Measurements from ENCODE around the gene SBNO2. TPM values are rescaled to one million over a fixed set of nuclear protein-coding genes. Genes with fewer than 3 reads are reported as not detected.

The SBNO2 gene
- total and polyA plus RNA-seq, 9 of the 15 experiments (the other 6 are each of a cell fraction or from before 2014, with no cell fraction given), result 0.01 to 46.2 (median 6.7) TPM

DNA sequence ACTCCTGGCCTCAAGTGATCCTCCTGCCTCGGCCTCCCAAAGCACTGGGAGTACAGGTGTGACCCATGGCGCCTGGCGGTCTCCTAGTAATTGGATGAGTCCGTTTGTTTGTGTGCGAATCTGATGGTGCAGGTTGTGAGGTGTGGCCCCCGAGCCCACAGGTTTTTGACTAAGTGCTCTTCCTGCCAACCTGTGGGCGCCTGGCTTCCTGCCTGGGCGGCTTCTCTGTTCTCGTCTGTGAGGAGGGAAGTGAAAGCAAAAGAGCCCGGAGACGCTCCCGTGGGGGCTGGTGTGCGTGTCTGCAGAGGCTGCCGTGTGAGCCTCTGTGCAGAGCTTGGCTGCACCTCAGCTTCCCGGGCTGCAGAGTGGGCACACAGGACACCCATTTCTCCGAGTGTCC lies 97.1 kb downstream of the SBNO2 start:
- Histone ChIP-seq H3K9ac (ENCODE audit: insufficient read depth in 1 of 2, low read depth in 2 of 2, low read length in 2 of 2) (peak overlapping the region in 1 of 2 experiments; percentile 35; a peak in 1 of 4 replicates), H3K9me3 (replicated peaks; ENCODE audit: control insufficient read depth, insufficient read depth, low read depth, low read length) (no peaks in the 10 kb centered on the region), H4K20me1 (replicated peaks; ENCODE audit: control insufficient read depth, insufficient read depth, low read length) (0 out of 2 replicates have a peak, but pooled peaks cover 3% of the 10 kb centered on the region), H3K9me1 (ENCODE audit: control insufficient read depth, insufficient read depth, low read length) (no peaks in the 10 kb centered on the region), H3K4me3 (no peak overlapping the region), H3K27me3 (ENCODE audit: control insufficient read depth in 2 of 2, insufficient read depth in 2 of 2, low read length in 2 of 2) (no peaks in the 10 kb centered on the region), H3K4me2 (ENCODE audit: insufficient read depth, low read length) (no peak overlapping the region), H3K27ac (ENCODE audit: extremely low read depth, low read depth, low read length) (no peak overlapping the region), H2AFZ (ENCODE audit: low read depth, low read length) (no peak overlapping the region), H3K4me1 (replicated peaks in 1 of 2; ENCODE audit: control insufficient read depth in 2 of 2, insufficient read depth in 2 of 2, low read length in 2 of 2) (peaks cover 32 to 75% of the 10 kb centered on the region in 2 experiments), H3K79me2 (ENCODE audit: control insufficient read depth, insufficient read depth, low read length) (no peaks in the 10 kb centered on the region), H3K36me3 (ENCODE audit: control insufficient read depth, insufficient read depth, low read length) (no peaks in the 10 kb centered on the region; the same call in 2 of the 3 replicates)
- BruUV-seq (replicated peaks), result no TSS peak
- 81% methylated on average over 15 of the region's 16 CpGs for WGBS (ENCODE audit: insufficient coverage, low coverage, missing lambda C conversion rate)
- POLR2A ChIA-PET, result interaction anchor here (1.3 kb wide), 1 partner anchor 17 kb away, joined by 3 read pairs; no protein-coding TSS in a partner anchor
- intact Hi-C loops (cut with micrococcal nuclease) (no loop called here), in situ Hi-C loops (cut with MboI) (no loop called here)
- DNase-seq (ENCODE audit: extremely low read depth in 1 of 4, low spot score in 3 of 4), result no peak
- CTCF ChIA-PET (ENCODE audit: low intra/inter-chr PET ratio), result no interaction called here
- no peak for TF ChIP-seq TEAD2 (tag; IDR thresholded peaks at IDR 0.05)
- peak; percentile 42; the same call in 1 of the 2 replicates for TF ChIP-seq ZBTB33 (CRISPR knock-in tag; IDR thresholded peaks at IDR 0.05)
- no peak for FAIRE-seq
- ATAC-seq, result no peak

DNA sequence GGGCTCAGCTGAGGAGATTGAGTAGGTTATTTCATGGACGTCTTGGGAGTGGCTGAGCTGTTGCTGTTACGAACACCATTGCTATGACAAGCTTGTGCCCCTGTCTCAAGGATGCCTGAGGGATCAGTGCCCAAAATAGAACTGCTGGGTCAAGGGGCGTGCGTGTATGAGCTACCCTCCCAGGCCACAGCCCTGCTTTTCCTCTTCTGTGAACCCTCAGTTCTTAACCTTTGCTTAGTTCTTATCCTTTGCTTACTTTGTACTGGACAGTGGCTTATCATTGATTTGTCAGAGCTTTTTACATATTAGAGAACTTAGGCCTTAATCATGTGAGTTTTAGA lies 98.1 kb downstream of the SBNO2 start:
- in situ Hi-C loops (cut with MboI) (no loop called here), intact Hi-C loops (cut with micrococcal nuclease) (no loop called here)
- ChIA-PET CTCF (ENCODE audit: low intra/inter-chr PET ratio) (no interaction called here), POLR2A (interaction anchor here (1.2 to 2.1 kb wide), 8 partner anchors 9 to 193 kb away, joined by 3 to 11 read pairs (median 4); partner anchors contain the start of genes ARHGAP45, CIRBP and GPX4)
- Histone ChIP-seq H3K27ac (ENCODE audit: extremely low read depth, low read depth, low read length) (peak overlapping the region; percentile 78), H3K4me1 (replicated peaks in 1 of 2; ENCODE audit: control insufficient read depth in 2 of 2, insufficient read depth in 2 of 2, low read length in 2 of 2) (peaks cover 32 to 74% of the 10 kb centered on the region in 2 experiments), H3K9me1 (ENCODE audit: control insufficient read depth, insufficient read depth, low read length) (no peaks in the 10 kb centered on the region), H3K9me3 (replicated peaks; ENCODE audit: control insufficient read depth, insufficient read depth, low read depth, low read length) (no peaks in the 10 kb centered on the region), H4K20me1 (replicated peaks; ENCODE audit: control insufficient read depth, insufficient read depth, low read length) (0 out of 2 replicates have a peak, but pooled peaks cover 3% of the 10 kb centered on the region), H3K36me3 (ENCODE audit: control insufficient read depth, insufficient read depth, low read length) (no peaks in the 10 kb centered on the region), H3K9ac (ENCODE audit: insufficient read depth in 1 of 2, low read depth in 2 of 2, low read length in 2 of 2) (peak overlapping the region in 1 of 2 experiments; percentile 50; a peak in 2 of 4 replicates), H3K4me2 (ENCODE audit: insufficient read depth, low read length) (peak overlapping the region; percentile 82), H3K27me3 (ENCODE audit: control insufficient read depth in 2 of 2, insufficient read depth in 2 of 2, low read length in 2 of 2) (no peaks in the 10 kb centered on the region), H3K4me3 (no peak overlapping the region), H3K79me2 (ENCODE audit: control insufficient read depth, insufficient read depth, low read length) (no peaks in the 10 kb centered on the region), H2AFZ (ENCODE audit: low read depth, low read length) (peak overlapping the region; percentile 37)
- 72% methylated on average over 4 of the region's 4 CpGs for WGBS (ENCODE audit: insufficient coverage, low coverage, missing lambda C conversion rate)
- no TSS peak for BruUV-seq (replicated peaks)
- ATAC-seq (no peak), DNase-seq (ENCODE audit: extremely low read depth in 1 of 4, low spot score in 3 of 4) (no peak), FAIRE-seq (no peak)
- no peak for TF ChIP-seq NR2C1 (IDR thresholded peaks at IDR 0.05)
- no peak for TF ChIP-seq NR2C1 (tag; IDR thresholded peaks at IDR 0.05)
- TF ChIP-seq, protein P1, sequence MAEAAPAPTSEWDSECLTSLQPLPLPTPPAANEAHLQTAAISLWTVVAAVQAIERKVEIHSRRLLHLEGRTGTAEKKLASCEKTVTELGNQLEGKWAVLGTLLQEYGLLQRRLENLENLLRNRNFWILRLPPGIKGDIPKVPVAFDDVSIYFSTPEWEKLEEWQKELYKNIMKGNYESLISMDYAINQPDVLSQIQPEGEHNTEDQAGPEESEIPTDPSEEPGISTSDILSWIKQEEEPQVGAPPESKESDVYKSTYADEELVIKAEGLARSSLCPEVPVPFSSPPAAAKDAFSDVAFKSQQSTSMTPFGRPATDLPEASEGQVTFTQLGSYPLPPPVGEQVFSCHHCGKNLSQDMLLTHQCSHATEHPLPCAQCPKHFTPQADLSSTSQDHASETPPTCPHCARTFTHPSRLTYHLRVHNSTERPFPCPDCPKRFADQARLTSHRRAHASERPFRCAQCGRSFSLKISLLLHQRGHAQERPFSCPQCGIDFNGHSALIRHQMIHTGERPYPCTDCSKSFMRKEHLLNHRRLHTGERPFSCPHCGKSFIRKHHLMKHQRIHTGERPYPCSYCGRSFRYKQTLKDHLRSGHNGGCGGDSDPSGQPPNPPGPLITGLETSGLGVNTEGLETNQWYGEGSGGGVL (CRISPR knock-in tag; IDR thresholded peaks at IDR 0.05), result no peak
- no peak for TF ChIP-seq RAD21 (CRISPR knock-in tag; conservative IDR thresholded peaks at IDR 0.05 in 1 of 2, IDR thresholded peaks at IDR 0.05 in 1 of 2)
- TF ChIP-seq POLR2G (IDR thresholded peaks at IDR 0.05; ENCODE audit: low read depth, low read length), result no peak
- TF ChIP-seq ZFX (CRISPR knock-in tag; IDR thresholded peaks at IDR 0.05), result 0 out of 2 replicates have a peak, but pooled peaks have one; percentile 4
- TF ChIP-seq POU5F1 (IDR thresholded peaks at IDR 0.05; ENCODE audit: borderline replicate concordance, low read depth, low read length, partially characterized antibody), result no peak
